Loucy (cell line): ENCODE measurements around the gene GPC5.

Experiments used
- H2AFZ ChIP-seq: fragments of 200-600 bp; sonication (generic); 2 replicates; pipeline ENCODE4 v1.6.0; 2016; ENCODE audit warnings: antibody characterized with exemption, mild to moderate bottlenecking, low read length, moderate library complexity
- H3F3A ChIP-seq: fragments of 200-600 bp; 2 replicates; pipeline ENCODE4 v1.6.0; 2016; ENCODE audit warnings: antibody characterized with exemption, low read depth, mild to moderate bottlenecking
- H3K27me3 ChIP-seq: fragments of 200-600 bp; sonication (generic); 2 replicates; pipeline ENCODE4 v1.6.1; 2014; ENCODE audit warnings: low read length, mild to moderate bottlenecking; ENCODE audit not compliant: insufficient read depth, poor library complexity, severe bottlenecking
- H3K36me3 ChIP-seq: fragments of 200-600 bp; sonication (generic); 2 replicates; pipeline ENCODE4 v1.6.1; 2016; ENCODE audit warnings: low read length; ENCODE audit not compliant: insufficient read depth
- H3K4me1 ChIP-seq: fragments of 200-600 bp; sonication (generic); 2 replicates; pipeline ENCODE4 v1.5.1; 2014; ENCODE audit warnings: low read length, mild to moderate bottlenecking; ENCODE audit not compliant: insufficient read depth, poor library complexity, severe bottlenecking
- H3K4me2 ChIP-seq: fragments of 200-600 bp; sonication (generic); 2 replicates; pipeline ENCODE4 v1.6.0; 2014; ENCODE audit warnings: antibody characterized with exemption, low read length, low read depth, mild to moderate bottlenecking; ENCODE audit not compliant: poor library complexity, severe bottlenecking
- H3K4me3 ChIP-seq: fragments of 200-600 bp; sonication (generic); 2 replicates; pipeline ENCODE4 v1.5.1; 2014; ENCODE audit warnings: low read length, mild to moderate bottlenecking, mixed read lengths; ENCODE audit not compliant: poor library complexity, severe bottlenecking
- H3K79me2 ChIP-seq: fragments of 200-600 bp; sonication (generic); 2 replicates; pipeline ENCODE4 v1.6.1; 2014; ENCODE audit warnings: low read length; ENCODE audit not compliant: insufficient read depth
- H3K9ac ChIP-seq: fragments of 200-600 bp; sonication (generic); 2 replicates; pipeline ENCODE4 v1.6.0; 2014; ENCODE audit warnings: mild to moderate bottlenecking, low read depth, low read length, moderate library complexity; ENCODE audit not compliant: poor library complexity, severe bottlenecking
- H3K9me2 ChIP-seq: fragments of 200-600 bp; sonication (generic); replicated peaks from 2 replicates; pipeline ENCODE4 v1.6.1; 2016; ENCODE audit warnings: low read depth, low read length, mixed read lengths
- H3K9me3 ChIP-seq: fragments of 200-600 bp; sonication (generic); 2 replicates; pipeline ENCODE4 v1.6.1; 2014; ENCODE audit warnings: mild to moderate bottlenecking, antibody characterized with exemption, low read length, low read depth; ENCODE audit not compliant: insufficient read depth
- H4K20me1 ChIP-seq: fragments of 200-600 bp; sonication (generic); 2 replicates; pipeline ENCODE4 v1.6.0; 2014; ENCODE audit warnings: antibody characterized with exemption, low read length, mild to moderate bottlenecking; ENCODE audit not compliant: insufficient read depth, poor library complexity, severe bottlenecking
- EZH2phosphoT487 ChIP-seq: fragments of 200-600 bp; IDR thresholded peaks from 2 replicates; pipeline ENCODE4 v1.6.1; 2018; ENCODE audit warnings: antibody characterized with exemption, mild to moderate bottlenecking, moderate library complexity, borderline replicate concordance
- TF ChIP-seq, protein P1 (sequence below): fragments of 200-600 bp; sonication (generic); conservative IDR thresholded peaks from 2 replicates; pipeline ENCODE4 v1.5.1; 2014; ENCODE audit warnings: mild to moderate bottlenecking, antibody characterized with exemption, low read length

Gene GPC5

DNA sequence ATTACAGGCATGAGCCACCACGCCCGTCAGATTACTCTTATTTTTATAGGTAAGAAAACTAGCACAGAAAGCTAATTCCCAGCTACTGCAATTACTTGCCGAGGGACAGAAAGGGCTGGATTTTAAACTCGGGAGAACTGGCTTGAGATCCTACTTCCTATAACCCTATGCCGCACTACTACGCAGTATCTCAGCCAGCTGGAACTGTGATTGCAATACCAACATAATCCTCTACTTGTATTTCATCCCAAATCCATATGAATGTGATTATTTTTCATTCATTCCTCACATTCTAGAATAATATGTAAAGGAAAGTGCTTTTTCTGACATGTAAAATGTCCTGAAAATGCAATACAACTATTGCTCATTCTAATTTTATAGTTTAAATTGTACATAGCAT, 1054.4 kb downstream of the GPC5 start:
- Histone ChIP-seq H3K9me2 (no peaks in the 10 kb centered on the region), H3K4me1 (no peaks in the 10 kb centered on the region), H2AFZ (no peak overlapping the region), H3K36me3 (no peaks in the 10 kb centered on the region), H3K27me3 (no peaks in the 10 kb centered on the region), H3K4me2 (no peak overlapping the region), H3K9ac (no peak overlapping the region), H3F3A (no peaks in the 10 kb centered on the region), H4K20me1 (no peaks in the 10 kb centered on the region), H3K79me2 (no peaks in the 10 kb centered on the region), H3K9me3 (no peaks in the 10 kb centered on the region), H3K4me3 (no peak overlapping the region)
- TF ChIP-seq EZH2phosphoT487, result no peak
- TF ChIP-seq, protein P1, sequence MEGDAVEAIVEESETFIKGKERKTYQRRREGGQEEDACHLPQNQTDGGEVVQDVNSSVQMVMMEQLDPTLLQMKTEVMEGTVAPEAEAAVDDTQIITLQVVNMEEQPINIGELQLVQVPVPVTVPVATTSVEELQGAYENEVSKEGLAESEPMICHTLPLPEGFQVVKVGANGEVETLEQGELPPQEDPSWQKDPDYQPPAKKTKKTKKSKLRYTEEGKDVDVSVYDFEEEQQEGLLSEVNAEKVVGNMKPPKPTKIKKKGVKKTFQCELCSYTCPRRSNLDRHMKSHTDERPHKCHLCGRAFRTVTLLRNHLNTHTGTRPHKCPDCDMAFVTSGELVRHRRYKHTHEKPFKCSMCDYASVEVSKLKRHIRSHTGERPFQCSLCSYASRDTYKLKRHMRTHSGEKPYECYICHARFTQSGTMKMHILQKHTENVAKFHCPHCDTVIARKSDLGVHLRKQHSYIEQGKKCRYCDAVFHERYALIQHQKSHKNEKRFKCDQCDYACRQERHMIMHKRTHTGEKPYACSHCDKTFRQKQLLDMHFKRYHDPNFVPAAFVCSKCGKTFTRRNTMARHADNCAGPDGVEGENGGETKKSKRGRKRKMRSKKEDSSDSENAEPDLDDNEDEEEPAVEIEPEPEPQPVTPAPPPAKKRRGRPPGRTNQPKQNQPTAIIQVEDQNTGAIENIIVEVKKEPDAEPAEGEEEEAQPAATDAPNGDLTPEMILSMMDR, result no peak

DNA sequence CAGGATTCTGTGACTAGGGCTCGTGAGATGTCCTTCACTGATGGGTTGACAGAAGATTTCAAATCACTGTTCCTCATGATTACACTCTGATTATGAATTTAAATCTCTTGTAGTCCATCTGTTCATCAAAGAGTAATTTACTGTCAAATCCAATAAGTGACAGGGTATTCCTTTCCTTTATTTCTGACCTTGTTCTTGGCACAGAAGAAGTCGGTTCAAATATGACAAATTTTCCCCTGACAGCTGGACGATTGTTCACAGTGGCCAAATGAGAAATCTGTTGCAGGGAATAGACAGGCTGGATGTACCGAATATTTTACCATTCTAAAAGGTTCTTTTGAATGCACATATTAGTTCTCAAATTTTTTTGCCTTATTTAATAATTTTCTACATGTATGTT, 1060.9 kb downstream of the GPC5 start:
- no peak overlapping the region for H2AFZ ChIP-seq

DNA sequence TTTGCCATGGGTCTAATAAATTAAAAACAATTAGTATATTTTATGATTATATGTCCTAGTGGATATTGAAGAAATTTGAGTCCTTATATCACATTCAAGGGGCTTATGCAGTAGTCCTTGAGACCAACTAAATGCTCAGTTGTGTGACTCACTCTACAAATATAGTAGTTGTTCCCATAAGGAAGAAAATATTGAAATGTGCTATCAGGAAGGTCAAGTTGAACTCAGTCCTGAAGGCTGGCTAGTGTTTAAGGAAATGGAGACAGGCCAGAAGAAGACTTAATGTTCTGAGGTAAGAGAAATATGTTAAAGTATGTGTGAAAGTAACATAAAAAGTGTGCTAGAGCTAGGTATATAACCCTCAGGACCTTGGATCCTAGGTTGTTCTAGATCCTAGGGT, 1062.1 kb downstream of the GPC5 start:
- Histone ChIP-seq H3K9ac (no peak overlapping the region), H3K27me3 (no peaks in the 10 kb centered on the region), H3K9me3 (no peaks in the 10 kb centered on the region), H3K4me3 (no peak overlapping the region), H3K4me2 (no peak overlapping the region), H3K4me1 (no peaks in the 10 kb centered on the region), H3F3A (no peaks in the 10 kb centered on the region), H4K20me1 (no peaks in the 10 kb centered on the region), H3K9me2 (no peaks in the 10 kb centered on the region), H3K36me3 (no peaks in the 10 kb centered on the region), H2AFZ (no peak overlapping the region), H3K79me2 (no peaks in the 10 kb centered on the region)
- TF ChIP-seq, protein P1, result no peak
- no peak for TF ChIP-seq EZH2phosphoT487

More for the DNA sequence above, 1060.9 kb downstream of the GPC5 start:
- no peaks in the 10 kb centered on the region for H3K4me1 ChIP-seq
- H3K36me3 ChIP-seq, result no peaks in the 10 kb centered on the region
- H3K4me2 ChIP-seq, result no peak overlapping the region
- no peaks in the 10 kb centered on the region for H3K79me2 ChIP-seq
- no peak overlapping the region for H3K4me3 ChIP-seq
- H4K20me1 ChIP-seq, result no peaks in the 10 kb centered on the region
- no peaks in the 10 kb centered on the region for H3K9me2 ChIP-seq
- TF ChIP-seq, protein P1, result no peak
- TF ChIP-seq EZH2phosphoT487, result no peak
- no peaks in the 10 kb centered on the region for H3F3A ChIP-seq
- H3K27me3 ChIP-seq, result no peaks in the 10 kb centered on the region
- no peak overlapping the region for H3K9ac ChIP-seq
- no peaks in the 10 kb centered on the region for H3K9me3 ChIP-seq
